ENCODE data around the gene MAJIN. TPM values are rescaled to one million over a fixed set of nuclear protein-coding genes. Genes with fewer than 3 reads are reported as not detected.

MAJIN gene
- total RNA-seq, 2 experiments from 2014 or later, result not detected

DNA sequence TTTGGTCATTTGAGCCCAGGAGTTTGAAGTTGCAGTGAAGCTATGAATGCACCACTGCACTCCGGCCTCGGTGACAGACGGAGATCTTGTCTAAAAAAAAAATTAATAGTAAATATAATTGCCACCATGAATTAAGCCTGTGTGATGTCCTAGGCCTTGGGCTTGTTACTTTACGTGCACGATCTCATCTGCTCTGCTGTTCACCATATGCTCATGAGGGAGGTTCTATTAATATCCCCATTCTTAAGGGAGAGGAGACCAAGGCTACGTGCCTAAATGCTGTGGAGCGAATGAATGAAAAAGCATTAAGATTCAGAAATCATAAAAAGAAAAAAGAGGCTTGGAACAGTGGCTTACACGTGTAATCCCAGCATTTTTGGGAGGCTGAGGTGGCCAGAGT is 52.3 kb downstream of the MAJIN start:
- POLR2A ChIA-PET, result no interaction called here
- CTCF ChIA-PET, result no interaction called here

DNA sequence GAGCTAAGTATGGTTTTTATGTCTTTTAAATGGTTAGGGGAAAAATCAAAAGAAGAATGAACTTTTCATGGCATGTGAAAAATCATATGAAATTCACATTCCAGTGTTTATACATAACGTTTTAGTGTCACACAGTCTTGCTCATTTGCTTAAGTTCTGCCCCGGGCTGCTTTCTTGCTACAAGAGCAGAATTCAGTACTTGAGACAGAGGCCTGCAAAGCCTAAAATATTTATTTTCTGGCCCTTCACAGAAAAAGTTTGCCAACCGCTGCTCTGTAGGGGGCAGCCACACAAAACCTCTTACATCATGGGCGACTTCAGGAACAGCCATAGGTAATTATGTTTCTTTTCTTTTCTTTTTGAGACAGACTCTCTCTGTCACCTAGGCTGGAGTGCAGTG is 53.9 kb downstream of the MAJIN start:
- CTCF ChIA-PET, result interaction anchor here (0.9 to 1.8 kb wide), 2 partner anchors 74 to 96 kb away, joined by 3 to 10 read pairs; partner anchors contain the start of gene ARL2
- POLR2A ChIA-PET, result no interaction called here

DNA sequence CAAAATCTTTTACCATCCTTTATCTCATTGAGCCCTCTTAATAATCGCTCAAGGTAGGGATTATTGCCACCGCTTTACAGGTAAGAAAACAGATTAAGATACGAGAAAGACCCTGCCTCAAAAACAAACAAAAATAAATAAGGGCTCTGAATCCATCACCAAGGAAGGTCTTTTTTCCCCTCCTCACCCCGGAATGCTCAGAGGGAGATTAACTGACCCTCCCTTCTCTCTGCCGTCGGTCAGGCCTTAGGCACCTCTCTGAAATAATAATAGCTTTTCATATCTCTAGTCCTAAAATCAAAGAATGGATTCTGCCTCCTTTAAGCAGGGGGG is 54.3 kb downstream of the MAJIN start:
- POLR2A ChIA-PET, result no interaction called here
- CTCF ChIA-PET, result interaction anchor here (1.8 kb wide), 1 partner anchor 97 kb away, joined by 10 read pairs; the partner anchor contains the start of gene ARL2

DNA sequence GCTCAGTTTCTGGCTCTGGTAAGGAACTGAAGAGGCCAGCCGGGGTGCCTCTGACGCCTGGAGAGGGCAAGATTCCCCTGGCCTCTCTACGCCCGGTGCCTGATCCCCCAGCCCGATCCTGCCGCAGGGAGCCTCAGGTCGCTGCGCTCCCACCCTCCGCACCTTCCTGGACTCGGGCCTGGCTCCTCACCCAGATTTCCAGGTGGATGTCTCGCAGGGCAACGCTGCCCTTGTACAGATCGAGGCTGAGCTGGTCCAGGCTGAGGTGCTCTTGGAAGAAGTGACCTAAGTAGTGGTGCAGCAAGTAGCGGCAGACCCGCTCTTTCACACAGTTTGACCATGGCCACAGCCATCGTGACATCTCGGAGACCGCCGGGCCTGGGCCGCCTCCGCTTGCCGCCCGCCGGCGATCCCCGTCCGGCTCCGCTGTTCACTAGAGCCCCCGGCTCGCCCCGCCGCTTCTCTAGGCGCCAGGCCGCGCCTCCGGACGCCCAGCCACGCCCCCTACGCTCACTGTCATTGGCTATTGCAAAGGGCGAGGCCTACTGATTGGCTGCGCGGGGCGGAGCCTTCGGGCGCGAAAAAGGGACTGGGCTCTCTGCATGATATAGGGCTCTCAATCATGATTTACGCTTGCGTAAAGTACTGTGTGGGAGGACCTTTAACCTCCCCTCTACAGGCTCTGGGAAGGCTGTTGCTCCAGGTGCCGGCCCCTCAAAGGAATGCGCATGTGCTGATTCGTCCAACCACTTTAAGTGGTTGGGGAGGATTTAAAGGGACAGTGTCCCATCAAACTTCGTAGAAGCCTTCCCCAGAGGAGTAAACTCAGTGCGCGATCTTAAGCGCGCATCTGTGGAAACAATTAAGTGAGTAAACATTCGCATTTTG is 54.9 kb downstream of the MAJIN start, which contains the start of gene ATG2A:
Gene ATG2A (minus strand): TSS at position 435 of the 888 bp plus-strand sequence. CDS start 74 bp downstream, at position 361.
- POLR2A ChIA-PET, result interaction anchor here (0.7 kb wide), 1 partner anchor 265 kb away, joined by 3 read pairs; no protein-coding TSS in a partner anchor

DNA sequence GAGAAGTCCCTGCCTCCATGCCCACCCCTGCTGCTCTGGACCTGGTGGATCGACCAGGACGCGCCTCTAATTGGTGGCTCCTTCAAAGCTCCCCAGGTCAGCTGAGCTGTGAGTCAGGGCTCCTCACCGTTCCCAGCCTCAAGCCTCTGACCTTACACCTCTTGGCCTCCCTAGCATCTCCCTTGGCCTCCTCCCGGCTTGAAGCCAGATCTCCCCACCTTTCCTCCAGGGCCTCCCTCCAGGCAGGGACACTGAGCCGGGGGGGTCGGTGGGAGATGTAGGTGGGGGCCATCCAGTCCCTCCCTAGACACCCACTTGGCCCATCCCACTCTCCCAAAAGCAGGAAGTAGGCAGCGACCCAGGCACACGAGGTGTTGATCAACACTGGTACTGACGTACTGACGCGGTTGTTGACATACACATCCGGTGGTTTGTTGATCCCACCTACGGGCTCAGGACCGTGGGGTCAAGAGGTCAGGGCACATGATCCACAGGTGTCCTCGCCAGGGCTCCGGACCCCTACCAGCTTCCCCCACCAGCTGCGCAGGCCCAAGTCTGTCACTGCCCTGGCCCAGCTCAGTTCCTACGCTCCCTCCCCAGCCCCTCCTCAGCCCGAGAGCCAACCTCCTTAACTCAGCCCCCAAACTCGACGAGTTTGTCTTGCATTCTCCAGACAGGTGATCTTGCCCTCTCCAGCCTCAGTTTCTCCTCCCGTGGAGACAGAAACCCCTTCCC is 55.7 kb downstream of the MAJIN start:
- CTCF ChIA-PET, result interaction anchor here (0.7 to 2.1 kb wide), 5 partner anchors 22 to 194 kb away, joined by 3 to 6 read pairs (median 4); partner anchors contain the start of genes ARL2 and EHD1
- POLR2A ChIA-PET, result interaction anchor here (0.6 to 0.7 kb wide), 2 partner anchors 26 to 266 kb away, joined by 3 to 4 read pairs; no protein-coding TSS in a partner anchor

More for the DNA sequence above, 54.9 kb downstream of the MAJIN start, which contains the start of gene ATG2A:
- CTCF ChIA-PET, result interaction anchor here (1.1 to 1.8 kb wide), 2 partner anchors 39 to 97 kb away, joined by 3 to 10 read pairs; partner anchors contain the start of genes ARL2 and EHD1

DNA sequence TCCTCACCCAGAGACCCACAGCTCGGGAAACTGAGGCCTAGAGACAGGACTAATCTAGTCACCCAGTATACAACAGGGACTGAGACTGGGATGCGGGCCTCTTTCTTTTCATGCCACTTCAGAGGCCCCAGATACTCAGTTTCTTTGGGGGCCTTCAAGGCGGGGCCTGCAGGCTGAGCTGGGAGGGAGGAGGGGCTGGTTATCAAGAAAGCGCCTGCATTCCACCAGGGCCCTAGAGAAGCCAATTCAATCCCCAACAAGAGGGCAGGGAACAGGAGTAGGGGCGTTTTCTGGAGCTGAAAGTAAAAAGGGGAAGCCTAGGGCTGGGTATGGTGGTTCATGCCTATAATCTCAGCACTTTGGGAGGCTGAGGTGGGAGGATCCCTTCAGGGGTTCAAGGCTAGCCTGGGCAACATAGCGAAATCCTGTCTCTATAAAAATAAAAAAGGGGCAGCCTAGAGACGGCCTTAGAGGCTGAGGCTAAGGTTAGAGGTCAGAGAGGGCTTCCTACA is 56.5 kb downstream of the MAJIN start:
- POLR2A ChIA-PET, result no interaction called here
- CTCF ChIA-PET, result interaction anchor here (0.7 to 2.1 kb wide), 4 partner anchors 21 to 195 kb away, joined by 3 to 6 read pairs (median 4); partner anchors contain the start of gene ARL2

DNA sequence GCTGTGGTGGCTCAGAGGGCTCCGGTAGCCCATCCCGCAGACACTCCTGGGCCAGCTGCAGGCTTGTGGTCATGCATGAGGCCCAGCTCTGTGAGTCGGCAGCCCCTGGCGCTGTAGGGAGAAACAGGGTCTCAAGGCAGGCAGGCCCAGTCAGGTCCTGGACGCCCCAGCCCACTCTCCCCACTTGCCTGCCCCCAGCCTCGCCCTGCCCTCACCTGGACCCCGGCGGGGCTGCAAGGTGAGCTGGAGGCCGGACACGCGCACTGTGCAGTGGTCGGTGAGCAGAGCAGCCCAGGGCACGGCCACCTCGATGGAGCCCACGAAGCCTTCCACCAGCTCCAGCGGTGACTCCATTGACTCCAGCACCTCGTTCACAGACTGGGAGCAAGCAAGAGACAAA is 57.8 kb downstream of the MAJIN start:
- CTCF ChIA-PET, result interaction anchor here (0.6 to 2.1 kb wide), 3 partner anchors 14 to 100 kb away, joined by 3 to 6 read pairs (median 3); partner anchors contain the start of gene ARL2
- POLR2A ChIA-PET, result no interaction called here

DNA sequence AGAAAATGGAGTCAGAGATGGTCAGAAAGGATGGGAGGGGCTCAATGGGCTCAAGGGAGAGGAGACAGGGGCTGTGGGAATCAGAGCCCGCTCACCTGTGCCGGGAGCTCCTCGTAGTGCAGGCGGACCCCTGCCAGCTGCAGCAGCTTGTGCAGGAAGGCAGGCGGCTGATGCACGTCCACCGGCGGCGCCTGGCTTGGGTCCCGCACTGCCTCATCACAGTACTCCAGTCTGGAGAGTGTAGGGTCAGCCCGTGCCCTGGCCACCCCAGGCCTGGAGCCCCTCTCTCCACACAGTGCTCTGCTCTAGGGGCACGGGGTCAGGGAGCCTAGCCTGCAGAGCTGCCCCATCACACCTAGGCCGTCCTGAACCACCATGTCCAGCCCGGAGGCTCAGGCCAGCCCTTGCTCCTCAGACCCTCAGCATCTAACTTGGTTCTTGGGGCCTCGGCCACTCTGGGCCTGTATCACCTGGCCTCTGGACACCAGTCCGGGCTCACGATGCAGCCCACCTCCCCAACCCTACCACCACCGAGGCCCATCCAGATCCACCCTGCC is 58.7 kb downstream of the MAJIN start:
- ChIA-PET CTCF (no interaction called here), POLR2A (interaction anchor here (0.6 kb wide), 1 partner anchor 127 kb away, joined by 6 read pairs; no protein-coding TSS in a partner anchor)

DNA sequence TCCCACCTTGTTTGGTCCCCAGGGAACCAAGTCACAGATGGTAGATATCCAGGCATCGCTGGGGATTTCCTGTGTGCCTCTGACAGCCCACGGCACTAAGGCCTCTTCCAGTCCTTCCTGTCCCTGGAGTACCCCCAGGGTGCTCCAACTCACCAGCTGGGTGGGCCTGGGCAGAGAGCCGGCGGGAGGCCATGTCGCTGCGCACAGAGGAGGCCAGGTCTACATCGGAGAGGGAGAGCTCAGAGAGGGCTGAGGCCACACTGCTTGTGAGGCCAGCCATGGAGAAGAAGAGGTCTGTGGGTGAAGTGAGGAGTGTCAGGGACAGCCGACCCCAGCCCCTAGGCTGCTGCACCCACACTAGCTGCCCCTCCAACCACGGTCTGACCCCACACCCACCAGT is 60.2 kb downstream of the MAJIN start:
- CTCF ChIA-PET, result interaction anchor here (0.6 to 1.0 kb wide), 3 partner anchors 12 to 602 kb away, joined by 3 read pairs; no protein-coding TSS in a partner anchor
- POLR2A ChIA-PET, result no interaction called here

DNA sequence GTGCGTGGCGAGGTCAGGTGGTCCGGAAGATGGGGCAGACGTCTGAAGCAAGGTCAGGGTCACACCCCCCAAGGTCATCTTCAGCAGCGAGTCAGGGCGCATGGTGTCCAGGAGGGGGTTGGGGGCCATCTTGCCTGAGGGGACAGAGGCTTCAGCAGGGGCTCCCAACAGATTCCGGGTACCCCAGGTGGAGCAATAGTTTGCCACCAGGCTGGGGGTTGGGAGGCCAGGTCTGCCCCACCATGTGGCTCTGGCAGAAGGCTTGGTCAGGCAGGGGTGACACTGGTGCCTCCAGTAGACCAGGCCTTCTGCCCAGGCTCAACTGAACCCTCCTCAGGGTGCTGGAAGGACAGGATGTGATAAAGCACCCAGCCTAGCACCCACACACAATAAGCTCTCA is 60.8 kb downstream of the MAJIN start:
- POLR2A ChIA-PET, result no interaction called here
- CTCF ChIA-PET, result interaction anchor here (0.6 kb wide), 1 partner anchor 603 kb away, joined by 3 read pairs; no protein-coding TSS in a partner anchor

DNA sequence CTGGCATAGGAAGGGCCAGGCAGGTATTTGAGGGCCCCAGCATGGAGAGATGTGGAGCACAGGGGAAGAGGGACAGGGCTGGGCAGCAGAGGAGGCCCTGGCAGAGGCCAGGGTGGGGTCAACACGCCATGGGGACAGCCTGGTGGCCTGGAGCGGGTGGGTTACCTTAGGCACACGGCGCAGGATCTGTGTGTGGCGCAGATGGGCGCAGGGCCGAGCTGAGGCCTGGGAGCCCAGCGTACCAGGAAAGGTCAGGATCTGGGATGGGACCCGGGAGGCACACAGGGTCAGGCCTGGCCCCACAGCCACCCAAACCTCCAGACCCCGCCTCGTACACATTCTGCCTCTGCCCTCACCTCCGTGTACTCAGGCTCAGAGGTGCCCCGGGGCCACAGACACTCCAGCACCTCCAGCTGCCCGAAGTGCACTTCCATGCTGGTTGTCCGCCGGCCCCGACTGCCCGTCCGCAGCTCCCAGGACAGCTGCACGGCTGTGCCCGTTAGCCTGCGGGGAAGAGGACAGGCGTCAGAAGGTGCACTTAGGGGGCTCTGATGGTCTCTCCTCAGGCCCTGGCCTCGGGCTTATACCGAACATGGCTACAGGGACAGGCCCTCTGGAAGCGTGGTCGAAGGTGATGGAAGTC is 61.3 kb downstream of the MAJIN start:
- POLR2A ChIA-PET, result no interaction called here
- CTCF ChIA-PET, result no interaction called here

DNA sequence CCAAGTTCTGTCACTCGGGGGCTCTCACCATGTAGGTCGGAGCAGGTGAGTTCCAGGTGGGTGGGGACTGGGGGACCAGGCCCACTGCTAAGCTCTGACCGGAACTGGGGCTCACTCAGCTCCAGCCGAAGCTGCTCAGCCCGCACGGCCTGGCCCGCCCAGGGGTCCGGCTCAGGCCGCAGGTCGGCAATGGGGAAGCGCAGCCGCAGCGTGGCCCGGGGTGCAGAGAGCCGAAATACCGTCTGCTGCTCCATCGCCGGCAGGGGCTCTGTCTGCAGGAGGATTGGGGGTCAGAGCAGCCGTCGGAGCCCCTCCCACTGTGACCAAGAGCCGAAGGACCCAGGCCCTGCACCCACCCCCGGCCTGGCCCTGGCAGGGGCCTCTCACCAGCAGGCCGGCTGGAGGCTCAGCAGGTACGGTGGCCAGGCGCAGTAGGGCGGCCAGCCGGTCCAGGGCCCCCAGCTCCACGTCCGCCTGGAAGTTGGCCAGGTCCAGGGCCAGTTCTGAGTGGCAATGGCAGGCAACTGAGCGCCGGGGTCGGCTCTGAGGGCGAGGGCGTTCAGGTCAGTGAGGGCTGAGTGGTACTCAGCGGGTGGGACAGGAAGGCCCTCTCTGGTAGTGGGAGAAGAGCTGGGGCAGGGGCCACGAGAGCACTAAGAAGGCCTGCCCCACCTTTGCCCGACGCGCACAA is 62.1 kb downstream of the MAJIN start:
- POLR2A ChIA-PET, result no interaction called here
- CTCF ChIA-PET, result interaction anchor here (0.9 kb wide), 1 partner anchor 115 kb away, joined by 4 read pairs; no protein-coding TSS in a partner anchor

DNA sequence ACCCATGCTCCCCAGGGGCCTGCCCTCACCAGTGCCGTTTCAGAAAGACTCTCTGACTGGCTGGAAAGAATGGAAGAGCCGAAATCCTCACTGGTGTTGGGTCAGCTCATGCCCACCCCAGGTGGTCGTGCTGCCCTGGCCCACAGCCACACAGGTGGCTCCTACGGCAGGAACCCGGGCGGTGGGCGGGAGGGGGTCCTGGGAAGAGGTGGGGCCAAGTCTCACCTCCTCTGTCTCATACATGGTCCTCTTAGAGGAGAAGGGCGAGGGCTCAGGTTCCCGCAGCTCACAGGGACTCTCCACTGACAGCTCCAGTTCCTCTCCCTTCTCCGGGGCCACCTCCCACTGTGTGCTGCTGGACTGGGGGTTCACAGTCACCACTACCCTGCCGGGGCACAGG is 63.1 kb downstream of the MAJIN start:
- ChIA-PET CTCF (no interaction called here), POLR2A (no interaction called here)

DNA sequence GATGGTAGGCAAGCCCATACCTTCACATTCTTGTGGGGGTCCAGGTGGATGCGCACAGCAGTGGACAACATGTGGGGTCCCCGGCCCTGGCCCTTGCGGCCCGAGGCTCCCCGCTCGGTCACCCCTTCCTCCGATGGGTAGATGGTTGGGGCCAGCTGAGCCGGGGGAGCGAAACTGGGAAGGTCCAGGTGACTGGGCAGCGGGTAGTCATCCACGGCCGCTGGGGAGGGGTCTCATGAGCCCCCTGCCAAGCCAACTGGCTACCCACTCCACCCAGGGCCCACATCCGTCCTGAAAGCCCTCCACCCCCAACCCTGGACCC is 65.6 kb downstream of the MAJIN start:
- CTCF ChIA-PET, result no interaction called here
- POLR2A ChIA-PET, result no interaction called here

DNA sequence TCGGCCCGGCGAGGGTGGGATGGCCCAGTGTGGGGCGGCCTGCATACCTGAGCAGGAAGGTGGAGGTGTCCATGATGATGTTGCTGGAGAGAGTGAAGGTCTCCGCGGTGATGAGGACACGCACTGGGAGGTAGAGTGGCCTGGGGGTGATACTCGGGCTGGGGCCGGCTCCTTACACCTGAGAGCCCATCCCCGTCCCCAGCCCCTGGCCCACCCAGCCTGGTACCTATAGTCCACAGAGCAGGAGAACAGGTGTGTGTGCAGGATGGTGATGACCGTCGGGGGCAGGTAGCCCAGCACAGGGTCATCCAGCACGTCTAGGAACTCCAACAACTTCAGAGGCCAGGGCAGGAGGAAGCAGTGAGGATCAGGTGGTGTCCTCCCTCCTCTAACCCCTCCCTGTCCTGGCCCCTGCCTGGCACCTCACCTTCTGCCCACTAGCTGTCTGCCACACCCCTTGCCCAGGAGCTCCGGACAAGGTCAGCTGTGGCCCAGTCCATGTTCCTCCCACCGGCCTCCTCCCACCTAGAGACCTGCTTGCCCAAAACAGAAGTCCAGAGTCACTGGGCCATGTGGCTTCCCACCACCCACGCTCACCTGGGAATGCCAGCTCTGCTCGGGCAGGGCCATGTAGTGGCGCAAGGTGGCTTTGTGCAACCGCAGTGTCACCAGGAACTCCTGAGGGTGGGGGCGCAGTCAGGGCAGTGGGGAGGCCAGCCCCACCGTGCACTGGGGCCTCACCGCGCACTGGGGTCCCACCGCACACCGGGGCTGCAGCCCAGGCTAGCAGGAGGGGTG is 66.2 kb downstream of the MAJIN start:
- ChIA-PET CTCF (no interaction called here), POLR2A (no interaction called here)

DNA sequence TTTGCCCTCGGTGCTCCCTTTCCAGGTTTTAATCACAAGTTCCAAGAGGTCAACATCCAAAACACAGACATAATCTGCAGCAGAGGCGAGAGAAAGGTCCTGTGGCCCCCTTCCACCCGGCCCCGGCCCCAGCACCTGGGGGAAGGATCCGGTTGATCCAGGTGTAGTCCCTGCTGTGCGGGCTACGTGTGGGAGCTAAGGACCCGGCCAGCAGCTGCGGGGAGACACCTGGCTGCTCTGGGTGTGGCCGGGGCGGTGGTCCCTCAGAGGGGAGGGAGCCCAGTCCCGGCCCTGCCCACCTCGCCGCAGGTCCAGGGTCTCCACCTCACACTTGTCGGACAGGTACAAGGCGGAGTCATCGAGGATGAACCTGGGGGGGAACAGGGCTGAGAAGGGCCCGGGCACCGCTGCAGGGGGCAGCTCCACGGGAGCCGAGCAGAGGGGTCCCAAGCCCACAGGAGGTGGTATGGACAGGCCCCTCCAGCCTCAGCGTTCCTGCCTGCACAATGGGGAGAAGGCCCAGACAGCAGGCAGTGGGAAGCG is 68.5 kb downstream of the MAJIN start:
- CTCF ChIA-PET, result no interaction called here
- POLR2A ChIA-PET, result no interaction called here

DNA sequence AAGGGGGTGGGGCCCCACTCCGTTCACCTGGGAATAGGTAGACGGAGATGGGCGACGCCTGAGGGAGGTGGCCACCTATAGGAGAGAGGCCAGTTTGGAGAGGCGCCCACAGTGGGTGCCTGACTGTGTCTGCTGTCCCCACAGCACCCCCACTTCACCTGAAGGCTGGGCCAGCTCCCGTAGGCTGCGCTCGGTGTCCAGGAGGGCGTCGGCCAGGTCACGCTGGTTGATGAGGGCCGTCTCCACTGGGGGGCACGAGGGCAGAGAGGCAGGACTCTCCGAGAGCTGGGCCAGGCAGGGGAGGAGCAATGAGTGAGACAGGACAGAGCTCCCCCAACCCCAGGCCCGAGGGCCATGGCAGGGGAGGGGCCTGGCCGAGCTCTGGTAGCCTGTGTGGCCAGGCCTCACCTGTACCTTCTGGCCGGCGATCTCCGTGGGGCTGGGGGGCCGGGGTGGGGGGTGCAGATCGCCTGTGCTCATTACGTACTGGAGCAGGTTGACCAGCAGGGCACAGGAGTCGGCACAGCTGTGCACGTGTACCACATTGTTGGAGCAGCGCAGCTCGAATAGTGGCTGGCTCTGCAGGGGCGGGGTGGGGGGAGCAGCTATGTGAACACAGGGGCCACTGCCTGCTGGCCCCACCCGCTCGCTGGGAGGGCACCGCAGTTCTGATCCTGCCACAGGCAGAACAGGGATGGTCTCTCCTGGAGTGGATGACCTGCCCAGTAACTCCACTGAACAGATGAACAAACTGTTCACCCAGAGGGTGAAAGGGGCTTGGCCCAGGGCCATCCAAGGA is 69.6 kb downstream of the MAJIN start:
- CTCF ChIA-PET, result interaction anchor here (1.0 kb wide), 1 partner anchor 112 kb away, joined by 3 read pairs; the partner anchor contains the start of gene ARL2
- POLR2A ChIA-PET, result no interaction called here

Measured in activated CD8-positive, alpha-beta memory T cell treated with anti-CD3 and anti-CD28 coated beads for 36 hours (primary cell).